GM19452 (cell line): ENCODE data around the gene HDAC3.
A peak's percentile ranks its signal among the peaks of the same experiment; 100 is the strongest.
"Not testable (repeated sequence)": the region's sequence is repeated elsewhere in the genome, so short reads cannot be mapped to it uniquely, and the experiment has no call there.

Experiments used
- ATAC-seq: cut with Tn5 transposase; IDR thresholded peaks from one replicate; pipeline ENCODE4 v1.9.1; 2021; ENCODE audit not compliant: unreplicated experiment

HDAC3 gene

DNA sequence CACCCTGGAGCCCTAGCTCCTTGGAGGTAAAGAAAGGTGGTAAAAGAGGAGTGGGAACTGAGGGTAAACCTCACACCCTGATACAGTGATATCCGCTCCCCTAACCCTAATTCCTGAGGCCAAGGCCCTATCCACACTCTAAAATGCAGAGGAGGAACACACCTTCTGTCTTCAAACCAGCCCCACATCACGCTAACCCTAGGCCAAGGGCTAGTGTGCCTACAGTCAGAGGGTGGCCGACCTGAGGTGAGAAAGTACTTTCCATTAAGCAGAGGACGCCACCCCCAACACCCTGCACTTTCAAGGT, 590 bp downstream of the HDAC3 start:
- ATAC-seq: no peak

DNA sequence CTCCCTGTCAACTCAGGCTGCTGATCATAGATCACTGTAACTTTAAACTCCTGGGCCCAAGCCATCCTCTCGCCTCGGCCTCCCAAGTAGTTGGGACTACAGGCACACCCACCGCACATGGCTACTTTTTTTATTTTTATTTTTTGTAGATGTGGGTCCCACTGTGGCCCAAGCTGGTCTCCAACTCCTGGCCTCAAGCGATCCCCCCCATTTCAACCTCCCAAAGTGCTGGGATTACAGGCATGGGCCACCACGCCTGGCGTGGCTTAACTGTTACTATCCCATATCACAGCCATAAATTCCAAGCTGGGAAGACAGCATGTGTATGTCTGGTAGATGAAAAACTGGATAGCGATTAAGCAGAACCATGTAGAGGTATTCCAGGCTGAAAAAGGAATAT, 1.0 kb downstream of the HDAC3 start:
- no peak for ATAC-seq

DNA sequence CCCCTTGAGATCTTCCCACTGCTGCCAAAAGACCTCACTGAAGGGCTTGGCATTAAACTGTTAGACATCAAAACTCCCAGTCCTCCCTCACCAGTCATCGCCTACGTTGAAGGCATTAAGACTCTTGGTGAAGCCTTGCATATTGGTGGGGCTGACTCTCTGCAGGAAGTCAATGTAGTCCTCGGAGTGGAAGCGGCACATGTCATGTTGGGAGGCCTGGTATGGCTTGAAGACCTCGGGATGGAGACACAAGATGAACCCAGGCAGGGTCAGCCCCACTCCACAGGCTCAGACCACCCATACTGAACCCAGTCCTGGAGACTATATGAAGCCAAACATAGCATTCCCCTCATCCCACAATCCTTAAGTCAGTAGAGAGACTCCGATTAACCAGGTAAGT, 1.9 kb downstream of the HDAC3 start:
- ATAC-seq: no peak

DNA sequence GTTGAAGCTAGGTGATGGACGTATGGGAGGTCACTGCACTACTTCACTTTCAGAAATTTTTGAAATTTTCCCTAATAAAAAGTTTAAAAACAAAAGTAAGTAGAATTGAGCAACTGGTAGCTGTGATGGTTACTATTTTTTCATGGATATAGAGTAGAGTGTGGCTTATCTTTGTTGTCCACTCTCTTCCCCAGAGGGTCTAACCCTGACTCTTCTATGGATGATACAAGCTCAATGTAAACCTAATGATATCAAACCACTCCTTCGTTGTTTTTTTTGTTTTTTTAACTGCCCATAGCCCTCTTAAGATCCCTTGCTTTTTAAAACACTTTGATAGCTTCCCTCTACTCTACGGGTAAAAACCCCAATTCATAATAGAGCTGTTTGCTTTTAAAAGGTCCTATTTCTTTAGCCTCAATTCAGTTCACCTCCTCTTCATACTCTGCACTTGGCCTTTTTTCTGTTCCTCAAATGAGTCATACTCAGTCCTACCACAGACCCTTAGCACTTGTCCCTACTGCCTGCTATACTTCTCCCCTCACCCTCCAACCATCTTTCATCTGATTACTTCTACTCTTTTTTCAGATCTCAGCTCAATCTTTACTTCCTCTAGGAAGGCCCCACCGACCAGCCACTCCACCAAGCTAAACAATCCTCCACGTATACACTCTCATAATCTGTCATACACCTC, 2.6 kb downstream of the HDAC3 start:
- ATAC-seq: peak; percentile 57

DNA sequence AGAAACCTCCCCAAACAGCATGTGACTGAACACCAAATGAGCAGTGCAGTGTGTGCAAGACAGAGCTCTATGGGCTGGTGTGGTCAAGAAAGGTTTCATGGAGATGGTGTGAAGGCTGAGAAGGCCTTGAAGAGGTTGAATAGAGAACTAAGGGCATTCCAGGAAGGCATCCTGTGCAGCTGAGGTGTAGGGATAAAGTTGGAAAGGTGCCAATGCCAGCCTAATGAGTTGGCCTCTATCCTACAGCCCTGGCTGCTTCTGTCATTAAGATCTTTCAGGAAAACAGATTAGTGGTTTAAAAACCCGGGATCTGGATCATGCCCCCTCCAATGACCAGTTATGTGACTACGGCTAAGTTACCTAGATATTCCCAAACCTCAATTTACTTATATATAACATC, 4.0 kb downstream of the HDAC3 start:
- ATAC-seq: no peak

DNA sequence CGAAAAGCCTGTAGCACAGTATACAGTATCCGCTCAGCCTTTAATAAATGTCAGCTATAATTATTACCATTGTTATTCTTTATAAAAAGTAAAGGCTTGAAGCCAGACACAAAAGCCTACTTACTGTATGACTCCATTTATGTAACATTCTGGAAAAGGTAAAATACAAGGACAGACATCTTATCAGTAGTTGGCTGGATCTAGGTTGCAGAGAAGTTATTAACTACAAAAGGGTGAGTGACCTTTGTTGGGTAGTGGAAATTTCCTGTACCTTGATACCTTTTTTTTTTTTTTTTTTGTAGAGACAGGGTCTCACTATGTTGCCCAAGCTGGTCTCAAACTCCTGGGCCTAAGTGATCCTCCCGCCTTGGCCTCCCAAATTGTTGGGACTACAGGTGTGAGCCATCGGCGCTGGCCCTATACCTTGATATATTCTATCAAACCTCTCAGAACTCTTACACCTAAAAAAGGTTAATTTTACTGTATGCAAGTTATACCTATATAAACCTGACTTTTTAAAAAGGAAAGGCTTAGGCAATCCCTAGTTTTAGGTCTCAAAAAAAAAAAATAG, 6.0 kb downstream of the HDAC3 start:
- ATAC-seq: no peak

DNA sequence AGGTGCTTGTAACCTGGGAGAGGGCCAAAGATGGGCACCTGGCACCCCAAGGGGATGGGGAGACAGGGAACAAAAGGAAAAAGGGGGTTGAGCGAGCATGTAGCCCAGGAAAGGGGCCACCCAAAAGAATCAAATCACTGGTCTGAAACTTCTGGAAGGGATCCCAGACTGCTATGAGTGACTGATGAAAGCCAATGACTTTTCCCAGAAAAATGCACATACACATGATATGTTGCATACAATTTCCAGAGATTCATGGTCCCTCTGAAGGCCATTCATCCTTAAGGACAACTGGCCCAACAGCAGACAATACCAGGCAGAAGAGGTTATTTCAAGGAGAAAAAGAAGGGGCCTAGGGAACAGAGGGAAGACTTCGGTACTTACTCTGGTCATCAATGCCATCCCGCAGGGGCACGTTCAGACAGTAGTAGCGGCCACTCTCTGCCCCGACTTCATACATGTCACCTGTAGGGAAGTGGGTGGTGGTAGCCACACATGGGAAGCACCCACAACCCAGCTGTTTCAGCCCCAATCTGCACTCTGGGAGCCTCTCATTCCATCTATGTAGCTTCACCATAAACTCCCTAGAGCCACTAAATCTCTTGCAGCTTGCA, 8.4 kb downstream of the HDAC3 start:
- no peak for ATAC-seq

DNA sequence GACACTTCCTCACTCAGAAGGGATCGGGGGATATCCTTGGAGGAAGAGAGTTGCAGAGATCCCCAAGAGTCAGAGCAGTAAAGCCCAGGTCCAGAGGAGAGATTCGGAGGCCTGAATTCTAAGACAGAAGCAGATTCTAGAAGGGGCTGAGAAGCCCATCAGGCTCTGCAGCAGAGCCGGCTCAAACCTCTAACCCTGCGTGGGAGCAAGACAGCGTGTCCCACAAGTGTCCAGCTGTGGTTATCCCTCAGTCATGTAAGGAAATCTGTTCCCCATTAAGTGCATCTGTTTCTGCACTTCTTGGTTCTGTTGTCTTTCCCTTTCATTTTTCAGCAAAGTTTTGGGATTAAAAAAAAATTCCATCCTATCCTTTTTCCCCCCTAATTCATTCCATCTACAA, 13.0 kb downstream of the HDAC3 start:
- ATAC-seq: no peak

DNA sequence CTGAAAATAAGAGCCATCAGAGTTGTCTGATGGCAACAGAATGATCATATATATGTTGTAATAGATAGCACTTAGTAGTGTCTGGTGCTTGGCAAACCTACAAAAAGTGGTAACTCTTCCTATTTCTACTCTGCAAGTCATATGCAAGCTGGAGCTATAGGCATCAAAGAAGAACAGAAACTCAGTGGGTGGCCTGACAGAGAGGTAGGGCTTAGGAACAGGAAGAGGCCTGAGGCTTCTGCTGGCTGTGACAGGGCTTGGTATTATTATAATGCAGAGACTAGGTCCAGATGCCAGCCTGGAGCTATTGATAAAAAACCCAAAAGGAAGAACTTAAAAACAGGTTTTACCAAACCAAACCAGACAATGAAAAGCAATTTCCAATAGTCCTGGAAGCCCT, 13.5 kb downstream of the HDAC3 start:
- ATAC-seq: peak; percentile 46

DNA sequence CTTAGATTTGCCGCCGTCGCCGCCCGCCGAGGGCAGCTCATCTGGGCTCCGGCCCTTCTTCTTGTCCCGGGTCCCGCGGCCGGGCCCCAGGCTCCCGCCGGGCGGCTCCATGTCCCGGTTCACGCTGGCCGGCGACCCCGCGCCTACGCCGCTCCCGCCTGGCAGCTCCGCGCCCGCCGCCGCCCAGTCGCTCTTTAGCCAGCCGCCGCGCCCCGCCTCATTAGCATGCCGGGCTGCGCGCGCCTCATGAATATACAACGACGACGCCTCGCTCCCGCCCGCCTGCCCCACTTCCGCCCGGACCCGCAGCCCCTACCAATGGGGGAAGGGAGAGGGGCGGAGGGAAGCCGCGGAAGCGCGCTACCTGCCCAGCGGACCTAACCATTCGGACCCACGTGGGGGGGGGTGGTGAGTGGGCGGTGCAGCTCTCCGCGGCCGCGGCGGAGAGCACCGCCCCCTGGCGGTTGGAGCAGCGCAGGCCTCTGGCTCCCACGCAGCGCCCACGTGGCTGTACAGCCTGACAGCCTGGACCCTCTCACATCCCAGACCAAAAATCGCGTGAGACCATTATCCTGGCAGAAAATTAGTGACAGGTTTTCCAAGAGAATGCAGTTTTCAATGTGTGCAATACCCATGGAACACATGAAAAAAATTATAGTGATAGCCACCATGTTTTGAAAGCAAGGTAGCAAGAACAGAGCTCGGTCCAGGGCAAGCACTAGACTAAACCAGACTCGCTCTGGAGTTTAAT, 17.7 kb downstream of the HDAC3 start, which contains the start of gene DIAPH1:
Gene DIAPH1, minus strand, starts transcription at position 197 of the 751 bp plus-strand sequence. Its CDS starts 86 bp downstream, at position 111.
- peak; percentile 81 for ATAC-seq

DNA sequence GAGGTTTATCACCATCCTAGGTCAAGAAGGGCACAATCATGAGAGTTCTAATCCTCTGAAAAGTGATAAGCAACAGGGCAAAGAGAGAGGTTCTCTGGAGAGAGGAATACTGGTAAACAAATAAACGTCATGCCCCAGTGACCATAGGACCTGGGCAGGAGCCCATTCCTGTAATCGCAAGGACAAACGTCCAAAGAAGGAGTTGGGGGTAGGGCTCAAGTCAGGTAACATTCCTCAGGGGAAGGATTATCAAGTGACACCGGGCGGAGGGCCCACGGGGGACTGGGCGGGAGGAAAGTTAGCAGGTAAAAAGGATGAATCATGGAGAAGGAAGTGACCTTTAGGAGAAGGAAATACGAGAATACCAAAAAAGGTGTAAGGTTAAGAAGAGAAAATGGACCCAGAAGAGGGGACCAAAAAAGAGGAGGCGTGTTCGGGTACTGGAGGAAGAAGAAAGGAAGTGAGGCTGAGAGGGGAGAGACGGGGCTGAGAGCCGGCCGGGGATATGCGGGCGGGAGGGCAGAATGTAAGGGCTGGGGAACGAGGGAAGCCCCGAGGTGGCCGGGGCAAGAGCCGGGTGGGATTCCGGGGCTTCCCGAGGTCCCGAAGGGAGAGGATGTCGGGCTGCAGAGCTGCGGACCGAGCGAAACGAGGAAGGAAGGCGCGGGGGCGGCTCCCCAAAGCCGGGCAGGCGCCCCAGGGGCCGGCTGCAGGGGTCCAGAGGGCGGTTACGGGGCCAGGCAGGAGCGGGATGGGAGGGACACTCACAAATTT, 18.4 kb downstream of the HDAC3 start:
- peak; percentile 31 for ATAC-seq

DNA sequence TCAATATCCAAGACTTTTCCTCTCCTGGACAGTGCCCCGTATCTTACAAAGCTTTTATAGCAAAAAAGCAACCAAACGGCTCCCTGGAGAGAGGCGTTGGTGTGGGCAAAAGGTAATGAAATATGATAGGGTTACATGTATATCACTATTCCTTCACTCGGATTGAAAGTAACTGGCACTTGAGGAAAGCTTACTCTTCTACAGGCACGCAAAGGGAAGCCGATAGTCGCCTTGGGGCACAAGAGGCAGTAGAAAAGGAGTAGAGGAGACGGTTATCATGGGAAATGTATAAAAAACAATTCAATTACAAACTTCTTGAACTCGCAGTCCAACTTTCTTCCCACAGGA, 19.0 kb downstream of the HDAC3 start:
- no peak for ATAC-seq

DNA sequence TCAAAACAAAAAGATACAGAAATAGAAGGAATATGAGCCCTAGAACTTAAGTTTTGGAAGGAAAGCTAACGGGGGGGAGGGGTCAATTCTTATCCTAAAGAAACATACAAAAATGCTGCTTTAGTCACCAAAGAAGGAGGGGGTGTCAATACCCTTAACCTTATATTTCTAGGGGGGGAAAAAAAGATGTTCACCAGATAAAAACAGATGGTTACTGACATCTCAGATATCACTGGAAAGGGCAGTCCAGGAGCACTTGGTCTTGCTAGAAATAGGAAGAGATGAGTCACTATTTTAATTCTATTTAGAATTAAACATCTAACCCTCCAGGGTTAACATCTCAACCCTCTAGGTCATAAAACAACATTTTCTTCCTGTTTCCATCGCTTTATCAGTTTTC, 19.5 kb downstream of the HDAC3 start:
- no peak for ATAC-seq

DNA sequence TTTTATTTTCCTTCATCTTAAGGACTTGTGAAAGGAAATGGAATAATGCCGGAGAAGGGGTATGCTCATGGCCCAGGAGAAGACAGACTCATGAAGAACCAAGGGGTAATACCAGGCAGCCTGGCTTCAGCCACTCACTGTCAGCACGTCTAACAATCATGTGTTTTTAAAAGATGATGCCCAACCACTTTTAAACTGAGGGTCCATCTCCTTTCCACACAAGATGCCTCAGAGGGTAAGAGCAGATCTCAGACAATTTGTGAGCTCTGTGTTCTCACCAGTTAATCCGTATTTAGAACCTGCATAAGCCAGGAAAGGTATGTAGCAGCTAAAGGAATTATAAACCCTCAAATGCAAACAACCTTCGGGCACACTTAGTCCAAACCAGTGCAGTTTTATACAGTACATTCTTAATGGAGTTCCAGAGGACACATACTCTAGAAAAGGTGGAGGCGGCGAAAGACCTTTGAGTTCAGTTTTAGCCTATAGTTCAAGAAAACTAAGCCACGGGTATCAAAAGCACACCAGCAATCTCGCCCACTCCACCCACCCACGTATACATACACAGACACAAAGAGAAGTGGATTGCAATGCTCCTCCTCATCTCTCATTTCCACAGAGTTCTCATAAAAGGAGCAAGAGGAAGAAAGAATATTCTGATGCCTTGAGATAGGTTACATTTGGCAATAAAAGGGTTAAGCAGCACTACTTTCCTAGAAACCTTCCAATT, 20.5 kb downstream of the HDAC3 start:
- no peak for ATAC-seq

DNA sequence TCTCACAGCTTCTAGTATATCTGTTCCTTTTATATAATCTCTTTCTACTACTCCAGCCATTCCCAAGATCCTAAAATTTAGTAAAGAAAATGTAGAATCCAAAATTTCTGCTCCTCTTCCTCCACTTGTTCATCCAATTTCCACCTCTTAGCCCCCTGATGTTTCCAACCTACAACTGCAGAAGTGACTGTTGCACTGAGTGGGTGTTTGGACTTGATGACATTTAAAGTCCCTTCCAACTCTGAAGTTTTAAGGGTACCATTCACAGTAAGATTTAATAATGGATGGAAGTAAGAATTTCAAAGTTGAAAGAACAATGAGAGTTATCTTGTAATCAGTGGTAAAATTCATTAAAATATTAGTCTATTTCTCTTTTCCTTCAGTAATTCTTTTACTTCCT, 23.3 kb downstream of the HDAC3 start:
- ATAC-seq: no peak

DNA sequence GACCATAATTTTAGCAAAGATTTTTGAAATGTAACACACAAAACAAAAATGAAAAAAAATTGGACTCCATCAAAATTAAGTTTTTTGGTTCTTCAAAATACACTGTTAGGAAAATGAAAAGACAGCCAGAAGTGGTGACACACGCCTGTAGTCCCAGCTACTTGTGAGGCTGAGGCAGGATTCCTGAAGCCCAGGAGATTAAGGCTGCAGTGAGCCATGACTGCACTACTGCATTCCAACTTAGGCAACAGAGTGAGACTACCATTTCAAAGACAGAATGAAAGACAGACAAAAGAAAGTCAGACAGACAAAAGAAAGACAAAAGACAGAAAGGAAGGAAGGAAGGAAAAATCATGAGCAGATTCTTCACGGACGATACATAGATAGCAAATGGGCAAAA, 25.4 kb downstream of the HDAC3 start:
- no peak for ATAC-seq

DNA sequence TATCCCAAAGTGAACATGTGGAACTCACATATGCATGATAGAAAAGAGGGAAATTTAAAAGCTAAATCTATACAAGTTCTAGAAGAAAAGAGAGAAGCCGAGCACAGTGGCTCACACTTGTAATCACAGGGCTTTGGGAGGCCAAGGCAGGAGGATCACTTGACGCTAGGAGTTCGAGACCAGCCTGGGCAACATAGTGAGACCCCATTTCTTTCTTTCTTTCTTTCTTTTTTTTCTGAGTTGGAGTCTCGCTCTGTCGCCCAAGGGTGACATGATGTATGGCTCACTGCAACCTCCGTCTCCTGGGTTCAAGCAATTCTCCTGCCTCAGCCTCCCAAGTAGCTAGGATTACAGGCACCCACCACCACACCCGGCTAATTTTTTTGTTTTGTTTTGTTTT, 26.7 kb downstream of the HDAC3 start:
- not testable (repeated sequence) for ATAC-seq

DNA sequence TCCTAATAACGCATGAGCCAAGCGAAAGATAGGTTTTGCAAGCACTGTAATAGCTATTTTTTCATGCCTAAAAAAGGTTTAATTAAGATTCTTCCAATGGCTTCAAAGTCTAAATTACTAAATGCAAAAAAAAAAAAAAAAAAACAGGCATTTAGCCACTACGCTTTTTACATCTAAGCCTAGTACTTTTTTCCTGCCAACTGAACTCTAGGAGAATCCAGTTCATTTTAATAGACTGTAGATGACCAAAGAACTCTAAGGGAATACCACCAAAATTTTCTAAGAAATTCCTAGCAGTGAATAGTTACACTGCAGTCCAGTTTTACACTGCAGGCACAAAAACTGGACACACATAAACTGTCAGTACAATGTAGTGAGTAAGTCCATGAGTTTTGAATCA, 27.6 kb downstream of the HDAC3 start:
- no peak for ATAC-seq

DNA sequence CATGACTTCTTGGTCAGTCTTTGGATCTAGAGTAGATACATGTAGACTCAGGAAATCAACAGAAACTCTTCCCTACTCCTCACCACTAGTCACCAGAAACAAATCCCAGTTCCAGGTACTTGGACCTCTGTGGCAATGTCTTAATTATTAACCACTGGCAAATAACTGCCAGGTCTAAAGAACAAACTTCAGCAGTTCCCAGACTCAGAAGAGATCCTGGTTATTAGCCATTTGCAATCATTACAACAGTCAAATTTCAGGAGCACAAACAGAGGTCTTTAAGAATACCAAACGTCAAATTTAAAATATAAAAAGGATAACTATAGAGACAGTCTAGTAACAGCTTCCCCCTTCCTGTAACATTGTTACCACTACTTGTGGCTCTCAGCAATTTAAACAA, 28.1 kb downstream of the HDAC3 start:
- ATAC-seq: no peak

DNA sequence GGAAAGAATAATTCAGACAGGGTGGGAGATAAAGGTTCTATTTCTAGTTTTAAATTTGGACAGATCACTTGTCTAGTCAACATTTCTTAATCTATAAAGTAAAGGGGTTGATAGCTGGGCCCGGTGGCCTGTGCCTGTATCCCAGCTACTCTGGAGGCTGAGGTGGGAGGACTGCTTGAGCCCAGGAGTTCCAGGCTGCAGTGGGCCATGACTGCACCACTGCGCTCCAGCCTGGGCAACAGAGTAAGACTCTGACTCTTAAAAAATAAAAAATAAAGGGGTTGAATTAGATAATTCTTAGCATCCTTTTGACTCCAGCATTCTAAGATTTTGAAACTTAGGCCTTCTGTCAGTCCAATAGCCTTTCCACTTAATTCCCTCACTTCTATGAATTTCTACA, 28.6 kb downstream of the HDAC3 start:
- no peak for ATAC-seq
